Chondrocyte (in vitro differentiated cells): ENCODE results near the gene SCUBE1. TPM values are rescaled to one million over a fixed set of nuclear protein-coding genes. Genes with fewer than 3 reads are reported as not detected.
A peak's percentile ranks its signal among the peaks of the same experiment; 100 is the strongest.

Source experiments
- DNase-seq: peaks from one replicate; pipeline ENCODE4 v3.0.0; 2021; ENCODE audit warnings: mixed read lengths, low spot score
- H3K27ac Mint-ChIP-seq: one replicate; pipeline ENCODE4 v1.8.0; 2021; ENCODE audit warnings: mild to moderate bottlenecking, moderate library complexity, mixed read lengths; ENCODE audit not compliant: unreplicated experiment
- H3K27me3 Mint-ChIP-seq: 2 replicates; pipeline ENCODE4 v1.8.0; 2021; ENCODE audit warnings: low read depth, mixed read lengths
- H3K36me3 Mint-ChIP-seq: 2 replicates; pipeline ENCODE4 v1.8.0; 2021; ENCODE audit warnings: low read depth, mixed read lengths
- H3K4me1 Mint-ChIP-seq: 2 replicates; pipeline ENCODE4 v1.8.0; 2021; ENCODE audit warnings: low read depth, mild to moderate bottlenecking, mixed read lengths
- H3K4me3 Mint-ChIP-seq: one replicate; pipeline ENCODE4 v1.8.0; 2021; ENCODE audit warnings: mild to moderate bottlenecking, moderate library complexity, mixed read lengths; ENCODE audit not compliant: unreplicated experiment
- H3K9me3 Mint-ChIP-seq: 2 replicates; pipeline ENCODE4 v1.8.0; 2021; ENCODE audit warnings: low read depth, mixed read lengths
- CTCF ChIP-seq: fragments of 200-600 bp; sonication (generic); IDR thresholded peaks from 2 replicates; pipeline ENCODE4 v1.5.0; 2021; ENCODE audit warnings: antibody characterized with exemption, mild to moderate bottlenecking, moderate library complexity
- total RNA-seq: library from RNA; stranded (reverse); gene quantifications from 3 replicates; pipeline ENCODE4 v1.2.1, GENCODE V29; 2021

The SCUBE1 gene
- total RNA-seq, 1 donor from 2014 or later = 3.2 TPM

- no peak for DNase-seq
- Mint-ChIP-seq H3K27me3 (peaks cover 57% of the 10 kb centered on the region), H3K27ac (no peak overlapping the region), H3K36me3 (peaks cover 2% of the 10 kb centered on the region), H3K4me3 (no peak overlapping the region), H3K9me3 (no peaks in the 10 kb centered on the region), H3K4me1 (peaks cover 25% of the 10 kb centered on the region)
- no peak for TF ChIP-seq CTCF
Measured at GRCh38 chr22:43381693-43382092, 38.5 kb upstream of the SCUBE1 start.

- peak overlapping the region; percentile 93 for H3K27ac Mint-ChIP-seq
- no peak for TF ChIP-seq CTCF
- H3K36me3 Mint-ChIP-seq = peaks cover 7% of the 10 kb centered on the region
- H3K27me3 Mint-ChIP-seq = peaks cover 46% of the 10 kb centered on the region
- no peak for DNase-seq
- peak overlapping the region; percentile 10 for H3K4me3 Mint-ChIP-seq
- peaks cover 9% of the 10 kb centered on the region for H3K9me3 Mint-ChIP-seq
- peaks cover 30% of the 10 kb centered on the region for H3K4me1 Mint-ChIP-seq
Measured at GRCh38 chr22:43377896-43378704, 34.9 kb upstream of the SCUBE1 start.

- DNase-seq = no peak
- TF ChIP-seq CTCF = no peak
- Mint-ChIP-seq H3K9me3 (peaks cover 9% of the 10 kb centered on the region), H3K4me1 (peaks cover 30% of the 10 kb centered on the region), H3K36me3 (peaks cover 7% of the 10 kb centered on the region), H3K4me3 (no peak overlapping the region), H3K27ac (peak overlapping the region; percentile 93), H3K27me3 (peaks cover 43% of the 10 kb centered on the region)
Measured at GRCh38 chr22:43377548-43377895, 34.4 kb upstream of the SCUBE1 start.

- no peak for DNase-seq
- Mint-ChIP-seq H3K36me3 (peaks cover 7% of the 10 kb centered on the region), H3K4me3 (no peak overlapping the region), H3K9me3 (peaks cover 9% of the 10 kb centered on the region), H3K4me1 (peaks cover 30% of the 10 kb centered on the region), H3K27ac (peak overlapping the region; percentile 93), H3K27me3 (peaks cover 40% of the 10 kb centered on the region)
- no peak for TF ChIP-seq CTCF
Measured at GRCh38 chr22:43376765-43377547, 33.8 kb upstream of the SCUBE1 start.

- DNase-seq = no peak
- peaks cover 9% of the 10 kb centered on the region for H3K9me3 Mint-ChIP-seq
- peaks cover 6% of the 10 kb centered on the region for H3K36me3 Mint-ChIP-seq
- no peak overlapping the region for H3K27ac Mint-ChIP-seq
- H3K4me3 Mint-ChIP-seq = no peak overlapping the region
- peaks cover 30% of the 10 kb centered on the region for H3K4me1 Mint-ChIP-seq
- peaks cover 40% of the 10 kb centered on the region for H3K27me3 Mint-ChIP-seq
- TF ChIP-seq CTCF = no peak
Measured at GRCh38 chr22:43375951-43376455, 32.8 kb upstream of the SCUBE1 start.
